ENCODE results near the gene EXOC1L.

Gene EXOC1L

GRCh38 chr4:55819634-55820033 is at the start of gene EXOC1L:
EXOC1L (plus strand) TSS chr4:55819790; CDS start chr4:55820027, 237 bp downstream.
- no peak for DNase-seq

GRCh38 chr4:55770662-55771061 is 48.9 kb upstream of the EXOC1L start:
- DNase-seq, result no peak

- no peak for DNase-seq
Measured at GRCh38 chr4:55781341-55781740, 38.2 kb upstream of the EXOC1L start.

GRCh38 chr4:55781812-55782211 is 37.8 kb upstream of the EXOC1L start:
- DNase-seq, result no peak

- no peak for DNase-seq
Measured at GRCh38 chr4:55783584-55783983, 36.0 kb upstream of the EXOC1L start.

GRCh38 chr4:55784747-55785146 is 34.8 kb upstream of the EXOC1L start:
- no peak for DNase-seq

- DNase-seq, result no peak
Measured at GRCh38 chr4:55791666-55792065, 27.9 kb upstream of the EXOC1L start.

- no peak for DNase-seq
Measured at GRCh38 chr4:55793479-55793878, 26.1 kb upstream of the EXOC1L start.

GRCh38 chr4:55794053-55794452 is 25.5 kb upstream of the EXOC1L start:
- DNase-seq, result no peak

GRCh38 chr4:55795341-55795740 is 24.2 kb upstream of the EXOC1L start:
- DNase-seq, result no peak

GRCh38 chr4:55801498-55801897 is 18.1 kb upstream of the EXOC1L start:
- no peak for DNase-seq

GRCh38 chr4:55807556-55807955 is 12.0 kb upstream of the EXOC1L start:
- peak; percentile 26 for DNase-seq

- peak; percentile 13 for DNase-seq
Measured at GRCh38 chr4:55808186-55808585, 11.4 kb upstream of the EXOC1L start.

- no peak for DNase-seq
Measured at GRCh38 chr4:55808632-55809031, 11.0 kb upstream of the EXOC1L start.

GRCh38 chr4:55817691-55818090 is 1.9 kb upstream of the EXOC1L start:
- no peak for DNase-seq

GRCh38 chr4:55820279-55820678 is 689 bp downstream of the EXOC1L start:
- DNase-seq, result no peak

GRCh38 chr4:55822329-55822728 is 2.7 kb downstream of the EXOC1L start:
- DNase-seq, result no peak

- DNase-seq, result no peak
Measured at GRCh38 chr4:55824865-55825264, 5.3 kb downstream of the EXOC1L start.

GRCh38 chr4:55826986-55827385 is 7.4 kb downstream of the EXOC1L start:
- DNase-seq, result no peak

GRCh38 chr4:55827582-55827981 is 8.0 kb downstream of the EXOC1L start:
- no peak for DNase-seq

GRCh38 chr4:55830048-55830447 is 10.5 kb downstream of the EXOC1L start:
- no peak for DNase-seq

- no peak for DNase-seq
Measured at GRCh38 chr4:55830716-55831115, 11.1 kb downstream of the EXOC1L start.

GRCh38 chr4:55834086-55834795 is 14.7 kb downstream of the EXOC1L start:
- DNase-seq, result no peak

- no peak for DNase-seq
Measured at GRCh38 chr4:55837903-55838302, 18.3 kb downstream of the EXOC1L start.

GRCh38 chr4:55838356-55838755 is 18.8 kb downstream of the EXOC1L start:
- no peak for DNase-seq
